ENCODE data around the gene TSC22D4. TPM values are rescaled to one million over a fixed set of nuclear protein-coding genes. Genes with fewer than 3 reads are reported as not detected.
"Not testable (repeated sequence)": the region's sequence is repeated elsewhere in the genome, so short reads cannot be mapped to it uniquely, and the experiment has no call there.

TSC22D4 gene
- polyA plus RNA-seq, 1 of the 3 experiments (the other 2 are of a cell fraction) = 32.7 TPM

DNA sequence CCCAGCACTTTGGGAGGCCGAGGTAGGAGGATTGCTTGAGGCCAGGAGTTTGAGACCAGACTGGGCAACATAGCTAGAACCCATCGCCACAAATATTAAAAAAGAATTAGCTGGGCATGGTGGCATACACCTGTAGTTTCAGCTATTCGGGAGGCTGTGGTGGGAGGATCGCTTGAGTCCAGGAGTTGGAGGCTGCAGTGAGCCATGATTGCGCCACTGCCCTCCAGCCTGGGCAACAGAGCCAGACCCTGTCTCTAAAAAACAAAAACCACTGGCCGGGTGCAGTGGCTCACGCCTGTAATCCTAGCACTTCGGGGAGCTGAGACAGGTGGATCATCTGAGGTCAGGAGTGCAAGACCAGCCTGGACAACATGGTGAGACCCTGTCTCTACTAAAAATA is 25.2 kb downstream of the TSC22D4 start:
- not testable (repeated sequence) for H3K9me2 ChIP-seq; H3K4me3 ChIP-seq (ENCODE audit: low read depth in 2 of 2, low read length in 1 of 2); H3F3A ChIP-seq (replicated peaks; ENCODE audit: insufficient read depth); H2AFZ ChIP-seq (ENCODE audit: low read depth); H3K79me2 ChIP-seq (ENCODE audit: insufficient read depth); DNase-seq; H3K4me2 ChIP-seq; H3K9me3 ChIP-seq; H3K9ac ChIP-seq; H3K36me3 ChIP-seq (replicated peaks in 1 of 2; ENCODE audit: control insufficient read depth in 1 of 2, insufficient read depth in 2 of 2, low read length in 1 of 2); H3K27me3 ChIP-seq (ENCODE audit: insufficient read depth); H3K27ac ChIP-seq (ENCODE audit: low read depth in 2 of 2, low read length in 1 of 2); H4K20me1 ChIP-seq (ENCODE audit: insufficient read depth); H3K4me1 ChIP-seq (ENCODE audit: control insufficient read depth in 1 of 2, insufficient read depth in 2 of 2, low read depth in 1 of 2, low read length in 1 of 2)
- 74% methylated on average over 7 of the region's 8 CpGs for WGBS (ENCODE audit: low lambda C conversion rate)
- POLR2A ChIA-PET = interaction anchor here (1.2 to 2.0 kb wide), 2 partner anchors 22 to 26 kb away, joined by 3 to 4 read pairs; partner anchors contain the start of gene TSC22D4
- CTCF ChIA-PET = interaction anchor here (0.9 to 5.3 kb wide), 7 partner anchors 10 to 238 kb away, joined by 3 to 57 read pairs (median 6); partner anchors contain the start of genes NYAP1 and SPACDR

DNA sequence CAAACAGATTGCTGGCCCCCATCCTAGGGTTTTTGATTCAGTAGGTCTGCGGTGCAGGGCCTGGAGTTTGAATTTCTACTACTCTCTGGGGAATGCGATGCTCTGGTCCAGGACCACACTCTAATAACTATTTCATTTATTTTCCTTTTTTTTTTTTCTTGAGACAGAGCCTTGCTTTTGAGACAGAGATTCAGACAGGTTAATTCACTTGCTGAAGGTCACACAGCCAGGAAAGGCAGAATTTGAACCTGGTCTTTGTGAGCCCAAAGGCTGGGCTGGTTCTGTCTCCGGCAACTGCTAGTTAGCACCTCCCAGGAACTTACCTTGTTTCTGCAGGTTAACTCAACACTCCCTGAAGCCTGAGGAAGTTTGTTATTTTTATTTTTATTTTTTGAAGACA is 26.5 kb downstream of the TSC22D4 start:
- Histone ChIP-seq H4K20me1 (ENCODE audit: insufficient read depth) (no peaks in the 10 kb centered on the region), H3K79me2 (ENCODE audit: insufficient read depth) (no peaks in the 10 kb centered on the region), H3K9me2 (no peaks in the 10 kb centered on the region), H3K9ac (no peak overlapping the region), H3K4me1 (ENCODE audit: control insufficient read depth in 1 of 2, insufficient read depth in 2 of 2, low read depth in 1 of 2, low read length in 1 of 2) (peaks cover 0 to 2% of the 10 kb centered on the region in 2 experiments; a peak in 1 of 4 replicates), H3F3A (replicated peaks; ENCODE audit: insufficient read depth) (no peaks in the 10 kb centered on the region), H3K4me2 (no peak overlapping the region), H3K27ac (ENCODE audit: low read depth in 2 of 2, low read length in 1 of 2) (no peak overlapping the region), H2AFZ (ENCODE audit: low read depth) (no peak overlapping the region), H3K27me3 (ENCODE audit: insufficient read depth) (no peaks in the 10 kb centered on the region), H3K4me3 (ENCODE audit: low read depth in 2 of 2, low read length in 1 of 2) (no peak overlapping the region), H3K36me3 (replicated peaks in 1 of 2; ENCODE audit: control insufficient read depth in 1 of 2, insufficient read depth in 2 of 2, low read length in 1 of 2) (no peaks in the 10 kb centered on the region), H3K9me3 (no peaks in the 10 kb centered on the region)
- ChIA-PET POLR2A (no interaction called here), CTCF (interaction anchor here (1.2 to 5.3 kb wide), 4 partner anchors 12 to 37 kb away, joined by 3 to 57 read pairs (median 22); partner anchors contain the start of gene SPACDR)
- no peak for DNase-seq
- TF ChIP-seq SIN3A (IDR thresholded peaks at IDR 0.05; ENCODE audit: borderline replicate concordance, low read depth, low read length) = no peak
- no peak for TF ChIP-seq GABPA (IDR thresholded peaks at IDR 0.05; ENCODE audit: low read depth)
- TF ChIP-seq, protein P1, sequence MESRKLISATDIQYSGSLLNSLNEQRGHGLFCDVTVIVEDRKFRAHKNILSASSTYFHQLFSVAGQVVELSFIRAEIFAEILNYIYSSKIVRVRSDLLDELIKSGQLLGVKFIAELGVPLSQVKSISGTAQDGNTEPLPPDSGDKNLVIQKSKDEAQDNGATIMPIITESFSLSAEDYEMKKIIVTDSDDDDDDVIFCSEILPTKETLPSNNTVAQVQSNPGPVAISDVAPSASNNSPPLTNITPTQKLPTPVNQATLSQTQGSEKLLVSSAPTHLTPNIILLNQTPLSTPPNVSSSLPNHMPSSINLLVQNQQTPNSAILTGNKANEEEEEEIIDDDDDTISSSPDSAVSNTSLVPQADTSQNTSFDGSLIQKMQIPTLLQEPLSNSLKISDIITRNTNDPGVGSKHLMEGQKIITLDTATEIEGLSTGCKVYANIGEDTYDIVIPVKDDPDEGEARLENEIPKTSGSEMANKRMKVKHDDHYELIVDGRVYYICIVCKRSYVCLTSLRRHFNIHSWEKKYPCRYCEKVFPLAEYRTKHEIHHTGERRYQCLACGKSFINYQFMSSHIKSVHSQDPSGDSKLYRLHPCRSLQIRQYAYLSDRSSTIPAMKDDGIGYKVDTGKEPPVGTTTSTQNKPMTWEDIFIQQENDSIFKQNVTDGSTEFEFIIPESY (IDR thresholded peaks at IDR 0.05; ENCODE audit: borderline replicate concordance, low read depth) = no peak
- TF ChIP-seq RCOR1 (IDR thresholded peaks at IDR 0.05; ENCODE audit: low read length) = no peak
- TF ChIP-seq, protein P2, sequence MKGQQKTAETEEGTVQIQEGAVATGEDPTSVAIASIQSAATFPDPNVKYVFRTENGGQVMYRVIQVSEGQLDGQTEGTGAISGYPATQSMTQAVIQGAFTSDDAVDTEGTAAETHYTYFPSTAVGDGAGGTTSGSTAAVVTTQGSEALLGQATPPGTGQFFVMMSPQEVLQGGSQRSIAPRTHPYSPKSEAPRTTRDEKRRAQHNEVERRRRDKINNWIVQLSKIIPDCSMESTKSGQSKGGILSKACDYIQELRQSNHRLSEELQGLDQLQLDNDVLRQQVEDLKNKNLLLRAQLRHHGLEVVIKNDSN (IDR thresholded peaks at IDR 0.05; ENCODE audit: borderline replicate concordance, low read depth) = no peak
- TF ChIP-seq TCF12 (IDR thresholded peaks at IDR 0.05) = no peak
- TF ChIP-seq, protein P3, sequence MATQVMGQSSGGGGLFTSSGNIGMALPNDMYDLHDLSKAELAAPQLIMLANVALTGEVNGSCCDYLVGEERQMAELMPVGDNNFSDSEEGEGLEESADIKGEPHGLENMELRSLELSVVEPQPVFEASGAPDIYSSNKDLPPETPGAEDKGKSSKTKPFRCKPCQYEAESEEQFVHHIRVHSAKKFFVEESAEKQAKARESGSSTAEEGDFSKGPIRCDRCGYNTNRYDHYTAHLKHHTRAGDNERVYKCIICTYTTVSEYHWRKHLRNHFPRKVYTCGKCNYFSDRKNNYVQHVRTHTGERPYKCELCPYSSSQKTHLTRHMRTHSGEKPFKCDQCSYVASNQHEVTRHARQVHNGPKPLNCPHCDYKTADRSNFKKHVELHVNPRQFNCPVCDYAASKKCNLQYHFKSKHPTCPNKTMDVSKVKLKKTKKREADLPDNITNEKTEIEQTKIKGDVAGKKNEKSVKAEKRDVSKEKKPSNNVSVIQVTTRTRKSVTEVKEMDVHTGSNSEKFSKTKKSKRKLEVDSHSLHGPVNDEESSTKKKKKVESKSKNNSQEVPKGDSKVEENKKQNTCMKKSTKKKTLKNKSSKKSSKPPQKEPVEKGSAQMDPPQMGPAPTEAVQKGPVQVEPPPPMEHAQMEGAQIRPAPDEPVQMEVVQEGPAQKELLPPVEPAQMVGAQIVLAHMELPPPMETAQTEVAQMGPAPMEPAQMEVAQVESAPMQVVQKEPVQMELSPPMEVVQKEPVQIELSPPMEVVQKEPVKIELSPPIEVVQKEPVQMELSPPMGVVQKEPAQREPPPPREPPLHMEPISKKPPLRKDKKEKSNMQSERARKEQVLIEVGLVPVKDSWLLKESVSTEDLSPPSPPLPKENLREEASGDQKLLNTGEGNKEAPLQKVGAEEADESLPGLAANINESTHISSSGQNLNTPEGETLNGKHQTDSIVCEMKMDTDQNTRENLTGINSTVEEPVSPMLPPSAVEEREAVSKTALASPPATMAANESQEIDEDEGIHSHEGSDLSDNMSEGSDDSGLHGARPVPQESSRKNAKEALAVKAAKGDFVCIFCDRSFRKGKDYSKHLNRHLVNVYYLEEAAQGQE (IDR thresholded peaks at IDR 0.05; ENCODE audit: low read depth, low read length) = no peak
- TF ChIP-seq MXI1 (IDR thresholded peaks at IDR 0.05; ENCODE audit: low read depth, low read length) = no peak
- no peak for TF ChIP-seq YY1 (IDR thresholded peaks at IDR 0.05; ENCODE audit: low read depth)
- no peak for TF ChIP-seq GATA2 (CRISPR knock-in tag; IDR thresholded peaks at IDR 0.05)
- no peak for TF ChIP-seq FOSL2 (IDR thresholded peaks at IDR 0.05; ENCODE audit: borderline replicate concordance, low read depth)
- no peak for TF ChIP-seq RAD21 (IDR thresholded peaks at IDR 0.05; ENCODE audit: low read length)
- WGBS (ENCODE audit: low lambda C conversion rate) = 69% methylated on average over 3 of the region's 3 CpGs
